Effector CD4-positive, alpha-beta T cell (primary cell): ENCODE data around the gene GABRB3.

Experiments used
- DNase-seq: peaks from one replicate; pipeline ENCODE4 v3.0.0-alpha.2; 2020

GABRB3 gene

DNA sequence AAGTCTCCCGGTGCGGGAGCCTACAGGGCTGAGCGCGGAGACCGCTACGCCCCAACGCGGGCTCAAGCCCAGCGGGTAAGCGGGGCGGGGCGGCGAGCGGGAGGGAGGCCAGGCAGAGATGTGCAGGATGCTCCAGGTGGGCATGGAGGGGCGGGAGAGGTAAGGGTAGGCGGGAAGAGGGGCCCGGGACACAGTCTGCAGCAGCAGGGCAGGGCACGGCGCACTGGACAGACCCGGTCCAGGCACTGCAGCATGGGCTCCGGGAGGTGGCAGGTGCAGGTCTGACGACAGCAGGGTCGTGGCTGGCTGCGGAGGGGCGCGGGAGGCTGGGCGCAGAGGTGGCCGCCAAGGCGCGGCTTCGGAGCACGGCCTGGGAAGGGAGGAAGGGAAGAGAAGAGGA is 102.8 kb downstream of the GABRB3 start:
- no peak for DNase-seq

- DNase-seq: no peak
These were observed 105.5 kb downstream of the GABRB3 start for GRCh38 chr15:26667222-26667988.

DNA sequence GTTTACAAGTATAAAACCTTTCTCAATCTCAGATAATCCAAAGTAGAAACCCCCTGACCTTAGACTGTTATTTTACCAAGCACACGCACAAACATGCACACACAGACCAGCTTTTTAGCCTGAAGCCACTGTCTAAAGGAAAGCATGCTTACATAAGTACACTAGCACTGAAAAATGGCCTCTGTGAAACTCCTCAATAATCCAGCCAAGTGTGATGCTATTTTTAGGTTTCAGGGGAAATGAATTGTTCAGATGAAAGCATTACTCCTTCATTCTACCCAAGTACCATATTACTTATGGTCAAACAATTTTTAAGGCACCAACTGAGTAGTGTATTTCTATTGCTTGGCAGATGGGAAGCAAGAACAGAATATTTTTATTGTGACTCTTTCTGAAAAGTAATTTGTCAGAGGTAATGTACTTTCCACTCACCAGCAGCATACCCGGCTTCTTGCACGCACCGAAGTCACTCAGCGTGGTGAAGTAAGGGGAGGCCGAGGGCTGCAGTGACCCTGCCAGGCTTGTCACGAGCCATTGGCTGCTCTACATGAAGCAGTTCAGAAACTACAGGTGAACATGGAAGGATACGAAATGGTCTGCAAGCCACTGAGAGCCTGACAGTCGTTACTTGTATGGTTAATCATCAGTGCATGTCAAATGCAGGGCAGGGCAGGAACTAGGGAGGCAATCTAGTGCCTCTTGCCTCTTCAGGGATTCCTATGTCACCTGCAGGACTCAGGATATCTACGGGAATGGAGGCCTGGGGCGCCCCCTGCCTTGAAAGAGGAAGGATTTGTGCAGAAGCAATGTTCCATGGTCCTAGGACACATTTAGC is 106.7 kb downstream of the GABRB3 start:
- DNase-seq: no peak

GRCh38 chr15:26662283-26662682 is 110.6 kb downstream of the GABRB3 start:
- DNase-seq: no peak

GRCh38 chr15:26661748-26662147 is 111.1 kb downstream of the GABRB3 start:
- no peak for DNase-seq

- no peak for DNase-seq
These were observed 111.8 kb downstream of the GABRB3 start for GRCh38 chr15:26661107-26661506.

- DNase-seq: no peak
These were observed 112.6 kb downstream of the GABRB3 start for GRCh38 chr15:26660241-26660640.

GRCh38 chr15:26658290-26658689 is 114.6 kb downstream of the GABRB3 start:
- no peak for DNase-seq

DNA sequence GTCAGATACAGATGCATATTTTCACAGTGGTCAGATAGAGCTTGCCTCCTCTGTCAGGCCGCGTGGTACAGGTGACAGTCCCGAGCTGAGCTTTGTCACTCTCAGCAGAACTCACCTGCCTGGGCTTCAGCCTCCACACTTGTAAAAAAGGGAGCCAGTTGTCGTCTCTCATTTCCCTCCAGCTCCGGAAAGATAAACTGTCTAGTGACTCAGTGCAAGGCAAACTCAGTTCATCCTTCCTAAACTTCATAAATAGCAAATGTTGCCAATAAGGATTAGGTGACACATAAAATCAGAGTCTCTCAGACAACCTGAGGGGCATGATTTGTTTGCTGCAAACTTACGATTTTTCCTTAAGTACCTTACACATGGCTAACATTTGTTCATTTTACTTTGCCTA is 116.8 kb downstream of the GABRB3 start:
- DNase-seq: no peak

GRCh38 chr15:26651909-26652308 is 121.0 kb downstream of the GABRB3 start:
- DNase-seq: no peak

GRCh38 chr15:26648676-26649075 is 124.2 kb downstream of the GABRB3 start:
- DNase-seq: no peak

GRCh38 chr15:26644948-26645347 is 127.9 kb downstream of the GABRB3 start:
- no peak for DNase-seq

DNA sequence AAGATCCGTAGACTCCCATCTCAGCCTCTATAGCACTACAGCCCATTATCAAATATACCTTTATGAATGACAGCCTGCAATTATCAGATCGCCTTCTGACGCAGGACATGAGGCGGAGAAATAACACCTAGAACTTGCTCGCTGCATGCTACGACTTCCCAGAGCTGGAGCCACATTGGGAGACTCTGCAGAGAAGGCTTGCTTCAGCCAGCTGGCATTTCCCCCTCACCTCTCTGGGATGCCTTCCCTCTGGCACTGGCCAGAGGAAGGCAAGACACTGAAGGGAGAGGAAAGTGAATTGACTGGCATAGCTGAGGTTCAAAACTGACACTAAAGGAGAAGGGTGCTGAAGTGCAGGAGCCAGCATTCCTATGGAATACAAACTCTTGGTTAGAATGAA is 131.7 kb downstream of the GABRB3 start:
- no peak for DNase-seq

GRCh38 chr15:26640601-26641000 is 132.3 kb downstream of the GABRB3 start:
- DNase-seq: no peak

DNA sequence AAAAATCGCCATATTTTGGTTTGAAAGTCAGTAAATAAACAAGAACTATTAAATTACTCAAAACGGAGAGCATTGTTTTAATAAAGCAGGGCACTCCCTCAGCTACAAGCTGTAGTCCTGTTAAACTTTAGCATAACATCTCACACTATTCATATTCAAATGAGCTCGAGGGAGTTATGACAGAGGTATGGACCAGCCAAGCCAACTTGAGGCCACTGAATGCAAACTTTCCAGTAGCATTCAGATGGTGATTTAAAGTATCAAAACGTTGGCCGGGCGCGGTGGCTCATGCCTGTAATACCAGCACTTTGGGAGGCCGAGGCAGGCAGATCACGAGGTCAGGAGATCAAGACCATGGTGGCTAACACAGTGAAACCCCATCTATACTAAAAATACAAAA is 132.9 kb downstream of the GABRB3 start:
- DNase-seq: no peak

DNA sequence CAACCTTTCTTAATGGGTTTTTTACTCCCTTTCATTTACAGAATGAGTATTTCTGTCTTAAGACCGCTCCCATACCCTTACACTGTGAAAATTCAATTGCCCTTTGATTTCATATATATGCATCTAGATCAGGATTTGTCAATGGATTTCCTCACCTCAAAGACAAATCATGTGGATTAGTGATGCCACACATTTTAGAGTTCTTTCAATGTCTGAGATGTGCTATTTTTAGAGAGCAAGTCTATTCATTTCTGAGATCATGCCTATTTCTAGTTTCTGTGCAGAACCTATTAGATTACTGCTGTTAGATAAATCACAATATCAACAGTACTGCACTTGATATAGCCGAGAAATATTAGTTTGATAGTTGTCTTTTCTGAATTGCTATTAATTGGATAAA is 137.3 kb downstream of the GABRB3 start:
- DNase-seq: no peak

DNA sequence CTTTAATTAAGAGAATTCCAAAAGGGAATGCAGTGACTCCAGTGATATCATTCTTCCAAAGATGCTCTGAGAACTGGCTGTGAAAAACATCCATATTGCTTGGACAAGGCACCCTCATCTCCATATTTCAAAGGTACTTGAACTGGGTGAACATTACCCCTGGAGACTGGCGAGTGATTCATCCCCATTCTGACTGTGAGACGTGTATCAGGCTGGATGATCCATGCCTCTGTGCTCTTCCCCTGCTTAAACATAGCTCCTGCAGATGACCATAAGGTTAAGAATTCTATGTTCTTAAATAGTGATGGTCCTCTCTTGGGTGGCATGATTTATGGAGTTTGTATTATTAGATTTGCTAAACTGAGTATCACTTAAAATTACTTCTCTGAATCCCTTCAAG is 137.8 kb downstream of the GABRB3 start:
- no peak for DNase-seq

- no peak for DNase-seq
These were observed 138.5 kb downstream of the GABRB3 start for GRCh38 chr15:26634319-26634718.

DNA sequence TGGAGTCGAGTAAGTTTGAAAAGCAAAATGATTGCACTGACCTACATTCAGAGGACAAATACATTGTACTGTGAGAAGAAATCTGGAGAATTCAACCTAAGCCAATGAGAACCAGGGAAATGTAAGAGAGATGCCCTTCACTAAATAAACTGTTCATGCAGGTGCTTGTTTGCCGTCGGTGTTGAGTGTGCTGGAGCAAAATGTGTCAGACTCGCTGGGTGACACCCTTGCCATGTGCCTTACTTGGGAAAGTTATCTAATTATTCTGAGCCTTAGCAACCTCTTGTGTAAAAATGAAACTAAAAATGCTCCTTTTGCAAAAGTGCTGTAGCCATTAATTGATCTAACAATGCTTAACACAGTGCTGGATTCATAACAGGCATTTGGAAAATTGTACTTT is 140.4 kb downstream of the GABRB3 start:
- no peak for DNase-seq

DNA sequence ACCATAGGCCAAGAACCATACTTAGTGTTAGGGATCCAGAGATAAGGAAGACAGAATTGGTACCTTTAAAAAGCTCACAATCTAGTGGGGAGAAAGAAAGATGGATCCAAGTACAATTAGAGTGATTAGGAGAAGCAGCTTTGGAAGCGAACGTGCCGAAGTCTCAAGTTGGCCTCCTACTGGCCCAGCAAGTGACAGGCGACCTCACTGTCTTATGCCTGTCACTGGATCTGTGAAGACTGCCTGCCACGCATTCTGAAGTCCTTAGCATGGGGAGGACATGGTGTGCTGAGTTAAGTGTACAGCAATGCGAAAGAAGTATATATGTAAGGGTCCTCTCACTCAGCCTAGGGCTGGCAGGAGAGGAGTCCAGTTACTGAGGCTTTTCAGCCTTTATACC is 141.0 kb downstream of the GABRB3 start:
- no peak for DNase-seq

- no peak for DNase-seq
These were observed 142.0 kb downstream of the GABRB3 start for GRCh38 chr15:26630857-26631256.

DNA sequence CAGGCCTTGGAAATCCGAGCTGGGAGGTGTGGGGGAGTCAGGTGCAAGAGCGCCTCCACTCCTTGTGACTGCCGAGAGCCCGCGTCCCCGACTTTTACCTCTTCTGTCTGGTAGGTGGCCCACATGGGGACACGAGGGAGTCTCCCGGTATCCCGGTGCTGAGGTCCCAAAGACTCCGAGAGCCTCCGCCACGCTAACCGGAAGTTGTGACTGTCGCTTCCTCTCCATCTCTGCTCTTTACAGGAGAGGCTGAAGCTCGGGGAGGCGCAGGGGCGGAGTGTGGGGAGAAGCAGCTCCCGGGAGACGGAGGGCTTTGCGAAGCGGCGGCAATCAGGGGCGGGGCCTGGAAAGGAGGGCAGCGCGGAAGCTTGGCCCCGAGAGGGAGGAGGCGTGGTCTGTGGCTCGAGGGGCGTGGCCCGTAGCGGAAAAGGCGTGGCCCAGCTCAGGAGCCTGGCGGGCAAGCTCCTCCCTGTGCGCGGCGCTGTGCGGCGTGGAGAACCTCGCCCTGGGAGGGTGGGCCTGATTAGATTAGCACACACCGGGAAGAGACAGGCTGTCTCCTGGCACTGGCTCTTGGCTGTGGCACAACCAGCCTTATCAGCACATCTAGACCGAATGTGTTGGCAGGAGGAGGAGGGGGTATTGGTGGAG is 143.9 kb downstream of the GABRB3 start:
- DNase-seq: no peak

- no peak for DNase-seq
These were observed 144.8 kb downstream of the GABRB3 start for GRCh38 chr15:26628071-26628470.

DNA sequence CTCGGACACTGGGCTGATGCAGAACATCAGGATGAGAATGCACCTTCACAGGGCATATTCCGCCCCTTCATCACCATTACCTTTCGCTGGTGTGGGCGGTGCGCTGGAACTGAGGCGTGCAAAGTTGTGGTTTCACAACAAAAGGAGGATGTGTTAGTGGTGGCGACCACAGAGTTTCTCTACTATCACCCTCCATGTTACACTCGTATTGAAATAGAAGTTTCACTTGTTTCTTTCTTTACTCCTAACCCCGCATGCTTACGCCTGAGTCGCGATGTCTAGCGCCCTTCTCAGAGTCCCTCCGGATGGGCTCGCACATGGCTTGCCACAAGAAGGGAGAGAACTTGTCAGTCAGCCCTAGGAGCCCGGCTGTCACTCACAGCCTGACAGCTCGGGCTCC is 148.7 kb downstream of the GABRB3 start:
- DNase-seq: no peak
